ENCODE data around the gene C2orf76.
"Not testable (repeated sequence)": the region's sequence is repeated elsewhere in the genome, so short reads cannot be mapped to it uniquely, and the experiment has no call there.

C2orf76 gene

GRCh38 chr2:119377993-119378345 lies 11.3 kb upstream of the C2orf76 start:
- Histone ChIP-seq H2AFZ (ENCODE audit: low read length) (no peak overlapping the region), H3K27me3 (ENCODE audit: insufficient read depth, low read length, poor library complexity, severe bottlenecking) (no peaks in the 10 kb centered on the region), H4K20me1 (ENCODE audit: insufficient read depth, low read length, poor library complexity, severe bottlenecking) (no peaks in the 10 kb centered on the region), H3K4me2 (ENCODE audit: low read depth, low read length, poor library complexity, severe bottlenecking) (no peak overlapping the region), H3K9me2 (replicated peaks; ENCODE audit: low read depth, low read length) (no peaks in the 10 kb centered on the region), H3K9ac (ENCODE audit: low read depth, low read length, poor library complexity, severe bottlenecking) (no peak overlapping the region), H3K79me2 (ENCODE audit: insufficient read depth, low read length) (no peaks in the 10 kb centered on the region), H3K4me1 (ENCODE audit: insufficient read depth, low read length, poor library complexity, severe bottlenecking) (no peaks in the 10 kb centered on the region), H3F3A (ENCODE audit: low read depth) (no peaks in the 10 kb centered on the region), H3K36me3 (ENCODE audit: insufficient read depth, low read length) (peaks cover 6% of the 10 kb centered on the region; the same call in 1 of the 2 replicates), H3K4me3 (ENCODE audit: low read length, poor library complexity, severe bottlenecking) (no peak overlapping the region), H3K9me3 (ENCODE audit: insufficient read depth, low read depth, low read length) (no peaks in the 10 kb centered on the region)
- TF ChIP-seq CTCF (conservative IDR thresholded peaks at IDR 0.05; ENCODE audit: low read length) (no peak), EZH2phosphoT487 (IDR thresholded peaks at IDR 0.05; ENCODE audit: borderline replicate concordance) (no peak)

GRCh38 chr2:119377294-119377992 lies 10.8 kb upstream of the C2orf76 start:
- Histone ChIP-seq H3K36me3 (ENCODE audit: insufficient read depth, low read length) (peaks cover 11% of the 10 kb centered on the region; the same call in 1 of the 2 replicates), H4K20me1 (ENCODE audit: insufficient read depth, low read length, poor library complexity, severe bottlenecking) (no peaks in the 10 kb centered on the region), H3K4me1 (ENCODE audit: insufficient read depth, low read length, poor library complexity, severe bottlenecking) (no peaks in the 10 kb centered on the region), H3K9me2 (replicated peaks; ENCODE audit: low read depth, low read length) (no peaks in the 10 kb centered on the region), H2AFZ (ENCODE audit: low read length) (no peak overlapping the region), H3K4me3 (ENCODE audit: low read length, poor library complexity, severe bottlenecking) (no peak overlapping the region), H3K9me3 (ENCODE audit: insufficient read depth, low read depth, low read length) (no peaks in the 10 kb centered on the region), H3K4me2 (ENCODE audit: low read depth, low read length, poor library complexity, severe bottlenecking) (no peak overlapping the region), H3K27me3 (ENCODE audit: insufficient read depth, low read length, poor library complexity, severe bottlenecking) (no peaks in the 10 kb centered on the region), H3K79me2 (ENCODE audit: insufficient read depth, low read length) (no peaks in the 10 kb centered on the region), H3F3A (ENCODE audit: low read depth) (no peaks in the 10 kb centered on the region), H3K9ac (ENCODE audit: low read depth, low read length, poor library complexity, severe bottlenecking) (no peak overlapping the region)
- TF ChIP-seq CTCF (conservative IDR thresholded peaks at IDR 0.05; ENCODE audit: low read length) = no peak

GRCh38 chr2:119376810-119377209 lies 10.2 kb upstream of the C2orf76 start:
- Histone ChIP-seq H4K20me1 (ENCODE audit: insufficient read depth, low read length, poor library complexity, severe bottlenecking) (no peaks in the 10 kb centered on the region), H2AFZ (ENCODE audit: low read length) (no peak overlapping the region), H3K79me2 (ENCODE audit: insufficient read depth, low read length) (no peaks in the 10 kb centered on the region), H3K36me3 (ENCODE audit: insufficient read depth, low read length) (peaks cover 17% of the 10 kb centered on the region; the same call in 1 of the 2 replicates), H3K4me3 (ENCODE audit: low read length, poor library complexity, severe bottlenecking) (no peak overlapping the region), H3K9ac (ENCODE audit: low read depth, low read length, poor library complexity, severe bottlenecking) (no peak overlapping the region), H3K9me2 (replicated peaks; ENCODE audit: low read depth, low read length) (no peaks in the 10 kb centered on the region), H3F3A (ENCODE audit: low read depth) (no peaks in the 10 kb centered on the region), H3K27me3 (ENCODE audit: insufficient read depth, low read length, poor library complexity, severe bottlenecking) (no peaks in the 10 kb centered on the region), H3K4me2 (ENCODE audit: low read depth, low read length, poor library complexity, severe bottlenecking) (no peak overlapping the region), H3K4me1 (ENCODE audit: insufficient read depth, low read length, poor library complexity, severe bottlenecking) (no peaks in the 10 kb centered on the region), H3K9me3 (ENCODE audit: insufficient read depth, low read depth, low read length) (no peaks in the 10 kb centered on the region)
- TF ChIP-seq EZH2phosphoT487 (IDR thresholded peaks at IDR 0.05; ENCODE audit: borderline replicate concordance) = no peak
- no peak for TF ChIP-seq CTCF (conservative IDR thresholded peaks at IDR 0.05; ENCODE audit: low read length)

- not testable (repeated sequence) for H3K9me3 ChIP-seq (ENCODE audit: insufficient read depth, low read depth, low read length); H3K4me2 ChIP-seq (ENCODE audit: low read depth, low read length, poor library complexity, severe bottlenecking); H2AFZ ChIP-seq (ENCODE audit: low read length); H3K79me2 ChIP-seq (ENCODE audit: insufficient read depth, low read length); H3K4me1 ChIP-seq (ENCODE audit: insufficient read depth, low read length, poor library complexity, severe bottlenecking); H3K27me3 ChIP-seq (ENCODE audit: insufficient read depth, low read length, poor library complexity, severe bottlenecking); H3K9me2 ChIP-seq (replicated peaks; ENCODE audit: low read depth, low read length); H3K9ac ChIP-seq (ENCODE audit: low read depth, low read length, poor library complexity, severe bottlenecking); H4K20me1 ChIP-seq (ENCODE audit: insufficient read depth, low read length, poor library complexity, severe bottlenecking); H3K4me3 ChIP-seq (ENCODE audit: low read length, poor library complexity, severe bottlenecking); H3F3A ChIP-seq (ENCODE audit: low read depth)
- H3K36me3 ChIP-seq (ENCODE audit: insufficient read depth, low read length) = peaks cover 21% of the 10 kb centered on the region; the same call in 1 of the 2 replicates
Measured at GRCh38 chr2:119376406-119376805, 9.8 kb upstream of the C2orf76 start.

GRCh38 chr2:119373907-119374745 lies 7.5 kb upstream of the C2orf76 start:
- not testable (repeated sequence) for H3K9me3 ChIP-seq (ENCODE audit: insufficient read depth, low read depth, low read length); H4K20me1 ChIP-seq (ENCODE audit: insufficient read depth, low read length, poor library complexity, severe bottlenecking); H3K4me3 ChIP-seq (ENCODE audit: low read length, poor library complexity, severe bottlenecking); H3K4me1 ChIP-seq (ENCODE audit: insufficient read depth, low read length, poor library complexity, severe bottlenecking); H3K9ac ChIP-seq (ENCODE audit: low read depth, low read length, poor library complexity, severe bottlenecking); H3K9me2 ChIP-seq (replicated peaks; ENCODE audit: low read depth, low read length); H3K27me3 ChIP-seq (ENCODE audit: insufficient read depth, low read length, poor library complexity, severe bottlenecking); H3K4me2 ChIP-seq (ENCODE audit: low read depth, low read length, poor library complexity, severe bottlenecking); H2AFZ ChIP-seq (ENCODE audit: low read length); H3F3A ChIP-seq (ENCODE audit: low read depth)
- Histone ChIP-seq H3K36me3 (ENCODE audit: insufficient read depth, low read length) (peaks cover 39% of the 10 kb centered on the region; the same call in 1 of the 2 replicates), H3K79me2 (ENCODE audit: insufficient read depth, low read length) (peaks cover 16% of the 10 kb centered on the region)
